HepG2 (cell line): ENCODE data around the gene SNX22. TPM values are rescaled to one million over a fixed set of nuclear protein-coding genes. Genes with fewer than 3 reads are reported as not detected.

Experiments used
- CREB1 ChIP-seq, 2 experiments: fragments of 450-650 bp in 1 of 2; IDR thresholded peaks; 2 replicates each; pipeline ENCODE4 v1.6.1; 2016 to 2017; ENCODE audit warnings: control low read depth in 1 of 2, mild to moderate bottlenecking in 1 of 2, missing compliant biosample characterization in 1 of 2, missing genetic modification characterization in 1 of 2
- E2F2 ChIP-seq: sonication (generic); formaldehyde crosslinking; IDR thresholded peaks from 2 replicates; pipeline ENCODE4 v1.4.0; 2020; ENCODE audit warnings: missing genetic modification reagents, borderline replicate concordance
- ETV6 ChIP-seq: sonication (generic); formaldehyde crosslinking; conservative IDR thresholded peaks from 2 replicates; pipeline ENCODE4 v1.4.0; 2020; ENCODE audit warnings: missing genetic modification reagents
- IKZF1 ChIP-seq: fragments of 450-650 bp; IDR thresholded peaks from 2 replicates; pipeline ENCODE4 v1.7.1; 2016
- IRF2 ChIP-seq: IDR thresholded peaks from 2 replicates; pipeline ENCODE4 v1.6.1; 2018; ENCODE audit warnings: missing genetic modification reagents, missing compliant biosample characterization
- ISX ChIP-seq: sonication (generic); formaldehyde crosslinking; conservative IDR thresholded peaks from 2 replicates; pipeline ENCODE4 v1.5.0; 2020; ENCODE audit warnings: missing genetic modification reagents
- PAF1 ChIP-seq: IDR thresholded peaks from 2 replicates; pipeline ENCODE4 v1.6.1; 2016; ENCODE audit warnings: missing genetic modification reagents, missing compliant biosample characterization
- POGZ ChIP-seq: sonication (generic); formaldehyde crosslinking; IDR thresholded peaks from 2 replicates; pipeline ENCODE4 v1.4.0; 2020; ENCODE audit warnings: mild to moderate bottlenecking, missing genetic modification reagents
- PRDM10 ChIP-seq: sonication (generic); formaldehyde crosslinking; IDR thresholded peaks from 2 replicates; pipeline ENCODE4 v1.4.0; 2020; ENCODE audit warnings: low read depth, missing genetic modification reagents
- ZBTB1 ChIP-seq: sonication (generic); formaldehyde crosslinking; IDR thresholded peaks from 2 replicates; pipeline ENCODE4 v1.4.0; 2020; ENCODE audit warnings: missing genetic modification reagents, borderline replicate concordance
- ZNF333 ChIP-seq: sonication (generic); formaldehyde crosslinking; IDR thresholded peaks from 2 replicates; pipeline ENCODE4 v1.4.0; 2020; ENCODE audit warnings: mild to moderate bottlenecking, missing genetic modification reagents, borderline replicate concordance
- ZNF431 ChIP-seq: sonication (generic); formaldehyde crosslinking; IDR thresholded peaks from 2 replicates; pipeline ENCODE4 v1.9.0; 2022; ENCODE audit warnings: missing genetic modification reagents, low read depth, mild to moderate bottlenecking, borderline replicate concordance
- ZNF446 ChIP-seq: sonication (generic); formaldehyde crosslinking; IDR thresholded peaks from 2 replicates; pipeline ENCODE4 v1.5.0; 2020; ENCODE audit warnings: mild to moderate bottlenecking, missing genetic modification reagents
- ZNF484 ChIP-seq: sonication (generic); formaldehyde crosslinking; IDR thresholded peaks from 2 replicates; pipeline ENCODE4 v1.5.1; 2020; ENCODE audit warnings: mild to moderate bottlenecking, low read depth, missing genetic modification reagents, borderline replicate concordance
- ZNF496 ChIP-seq: sonication (generic); formaldehyde crosslinking; IDR thresholded peaks from 2 replicates; pipeline ENCODE4 v1.8.1; 2023; ENCODE audit warnings: mild to moderate bottlenecking, moderate library complexity, missing genetic modification reagents; ENCODE audit not compliant: insufficient replicate concordance
- ZNF614 ChIP-seq: IDR thresholded peaks from 2 replicates; pipeline ENCODE4 v1.6.1; 2018; ENCODE audit warnings: missing biosample characterization, missing genetic modification reagents, inconsistent platforms, borderline replicate concordance
- ZNF672 ChIP-seq: sonication (generic); formaldehyde crosslinking; IDR thresholded peaks from 2 replicates; pipeline ENCODE4 v1.8.1; 2022; ENCODE audit warnings: missing genetic modification reagents
- ZNF761 ChIP-seq: sonication (generic); formaldehyde crosslinking; conservative IDR thresholded peaks from 2 replicates; pipeline ENCODE4 v1.4.0; 2020; ENCODE audit warnings: mild to moderate bottlenecking, missing genetic modification reagents
- ZNF891 ChIP-seq: sonication (generic); formaldehyde crosslinking; IDR thresholded peaks from 2 replicates; pipeline ENCODE4 v1.5.0; 2020; ENCODE audit warnings: mild to moderate bottlenecking, missing genetic modification reagents
- polyA plus RNA-seq, 8 experiments: library from polyadenylated mRNA; depleted of rRNA in 3 of 8; stranded (reverse) in 7 of 8; unstranded in 1 of 8; fragments of >200 nt; fragmentation: Illumina TruSeq in 4 of 8; extraction: Trizol in 4 of 8; gene quantifications; 2 replicates each; pipeline versions ENCODE4 v1.2.1 to v1.2.3, GENCODE V29; 2011 to 2016; ENCODE audit warnings: low read depth in 4 of 8, missing spikeins in 1 of 8, mixed read lengths in 1 of 8; ENCODE audit not compliant: insufficient read depth in 1 of 8
- total RNA-seq, 5 experiments: library from RNA; depleted of rRNA; stranded (reverse); fragments of >200 nt; fragmentation: Illumina TruSeq; extraction: Trizol; gene quantifications; 2 replicates each; pipeline ENCODE4 v1.2.3, GENCODE V29; 2016; ENCODE audit warnings: low read depth in 1 of 5
- TF ChIP-seq, protein P1 (sequence below): sonication (generic); formaldehyde crosslinking; IDR thresholded peaks from 2 replicates; pipeline ENCODE4 v1.8.0; 2022; ENCODE audit warnings: missing genetic modification reagents, low read depth, mild to moderate bottlenecking, borderline replicate concordance

Gene SNX22
- total and polyA plus RNA-seq, 2 of the 13 experiments (the other 11 are each of a cell fraction or from before 2014, with no cell fraction given): 2.3 to 5.5 TPM

DNA sequence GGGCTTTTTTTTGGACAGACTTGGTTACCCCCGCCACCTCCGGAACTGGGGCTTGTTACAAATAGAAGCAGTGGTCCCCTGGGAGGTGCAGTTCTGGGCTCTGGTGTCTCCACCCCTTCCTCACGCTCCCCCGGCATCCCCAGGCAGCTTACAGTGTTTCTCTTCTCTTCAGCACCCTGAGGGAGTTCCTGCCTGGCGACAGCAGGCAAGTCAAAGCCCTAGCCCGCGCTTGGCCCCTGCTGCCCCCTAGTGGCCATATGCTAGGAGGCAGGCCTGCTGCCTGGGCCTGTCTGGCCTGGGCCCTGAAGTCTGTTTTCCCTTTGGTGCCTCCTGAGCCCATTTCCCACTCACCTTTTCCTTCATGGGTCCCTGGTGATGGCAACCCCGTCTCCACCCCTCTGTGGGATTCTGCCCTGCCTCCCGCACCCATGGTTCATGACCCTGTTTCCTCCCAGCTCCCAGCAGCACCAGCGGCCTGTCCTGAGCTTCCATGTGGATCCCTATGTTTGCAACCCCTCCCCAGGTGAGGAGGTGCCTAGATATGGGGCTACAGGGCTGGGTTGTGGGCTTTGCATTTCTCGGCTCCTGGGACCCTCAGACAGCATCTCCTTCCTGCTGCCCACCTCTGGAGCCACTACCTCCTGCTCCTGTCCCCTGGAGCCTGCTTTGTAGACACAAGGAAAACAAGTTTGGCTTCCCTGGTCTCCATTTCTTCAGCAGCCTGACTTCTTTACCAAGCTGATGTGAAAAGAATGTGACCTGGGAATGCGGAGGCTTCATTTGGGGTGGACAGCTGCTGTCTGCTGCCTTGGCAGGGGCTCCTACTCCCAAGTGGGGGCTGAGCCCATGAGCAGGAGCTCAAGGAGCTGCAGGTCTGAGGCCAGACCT lies 2.2 kb downstream of the SNX22 start (continued):
- no peak for TF ChIP-seq CREB1 (IDR thresholded peaks at IDR 0.05)
- no peak for TF ChIP-seq CREB1 (CRISPR knock-in tag; IDR thresholded peaks at IDR 0.05)
- TF ChIP-seq ZNF891: peak; percentile 60; the same call in 1 of the 2 replicates
- no peak for TF ChIP-seq ZNF496 (CRISPR knock-in tag)
- TF ChIP-seq IKZF1: no peak
- TF ChIP-seq ZNF431 (CRISPR knock-in tag): no peak
- no peak for TF ChIP-seq ZNF484 (CRISPR knock-in tag)
- TF ChIP-seq ISX (CRISPR knock-in tag): no peak
- no peak for TF ChIP-seq ZNF333 (CRISPR knock-in tag)
- TF ChIP-seq ETV6 (CRISPR knock-in tag): no peak
- TF ChIP-seq, protein P1, sequence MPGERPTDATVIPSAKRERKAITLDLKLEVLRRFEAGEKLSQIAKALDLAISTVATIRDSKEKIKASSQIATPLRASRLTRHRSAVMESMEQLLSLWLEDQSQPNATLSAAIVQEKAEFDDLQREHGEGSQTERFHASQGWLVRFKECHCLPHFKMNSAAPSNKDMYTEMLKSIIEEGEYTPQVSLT (CRISPR knock-in tag): no peak
- TF ChIP-seq IRF2 (CRISPR knock-in tag): peak; percentile 60; the same call in 1 of the 2 replicates
- peak; percentile 34; the same call in 1 of the 2 replicates for TF ChIP-seq ZNF614 (CRISPR knock-in tag)
- TF ChIP-seq ZNF672: no peak
- TF ChIP-seq ZNF446: no peak
- TF ChIP-seq ZBTB1 (CRISPR knock-in tag): no peak
- no peak; the same call in 1 of the 2 replicates for TF ChIP-seq PAF1
- peak; percentile 60; the same call in 1 of the 2 replicates for TF ChIP-seq PRDM10 (CRISPR knock-in tag)
- peak; percentile 55; the same call in 1 of the 2 replicates for TF ChIP-seq ZNF761
- TF ChIP-seq E2F2 (CRISPR knock-in tag): no peak
- peak; percentile 23; the same call in 1 of the 2 replicates for TF ChIP-seq POGZ (CRISPR knock-in tag)
